Right hindlimb (tissue), 1 donor: ENCODE measurements around the gene GRM1.
A peak's percentile ranks its signal among the peaks of the same experiment; 100 is the strongest.

ENCODE experiments used
- DNase-seq: peaks from one replicate; pipeline ENCODE4 v3.0.0-alpha.2; 2018

The GRM1 gene

DNA sequence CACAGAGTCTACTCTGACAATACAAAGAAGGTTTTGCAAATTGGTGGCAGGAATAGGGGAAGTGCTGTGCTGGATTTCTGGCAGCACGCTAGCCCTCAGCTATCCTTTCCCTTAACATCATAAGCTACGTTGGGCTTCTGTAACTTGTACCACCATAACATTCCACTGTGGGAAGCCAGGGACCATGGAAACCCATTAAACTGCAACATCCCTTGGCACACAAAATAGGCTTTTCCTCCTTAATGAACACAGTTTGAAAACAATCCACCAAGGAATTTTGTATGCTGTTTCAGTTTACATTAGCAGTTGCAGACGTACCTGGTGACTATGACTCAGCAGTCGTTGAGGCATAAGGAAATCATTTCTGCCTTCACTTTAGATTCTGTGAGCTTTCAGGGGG, 310.9 kb downstream of the GRM1 start:
- DNase-seq, result peak; percentile 47

DNA sequence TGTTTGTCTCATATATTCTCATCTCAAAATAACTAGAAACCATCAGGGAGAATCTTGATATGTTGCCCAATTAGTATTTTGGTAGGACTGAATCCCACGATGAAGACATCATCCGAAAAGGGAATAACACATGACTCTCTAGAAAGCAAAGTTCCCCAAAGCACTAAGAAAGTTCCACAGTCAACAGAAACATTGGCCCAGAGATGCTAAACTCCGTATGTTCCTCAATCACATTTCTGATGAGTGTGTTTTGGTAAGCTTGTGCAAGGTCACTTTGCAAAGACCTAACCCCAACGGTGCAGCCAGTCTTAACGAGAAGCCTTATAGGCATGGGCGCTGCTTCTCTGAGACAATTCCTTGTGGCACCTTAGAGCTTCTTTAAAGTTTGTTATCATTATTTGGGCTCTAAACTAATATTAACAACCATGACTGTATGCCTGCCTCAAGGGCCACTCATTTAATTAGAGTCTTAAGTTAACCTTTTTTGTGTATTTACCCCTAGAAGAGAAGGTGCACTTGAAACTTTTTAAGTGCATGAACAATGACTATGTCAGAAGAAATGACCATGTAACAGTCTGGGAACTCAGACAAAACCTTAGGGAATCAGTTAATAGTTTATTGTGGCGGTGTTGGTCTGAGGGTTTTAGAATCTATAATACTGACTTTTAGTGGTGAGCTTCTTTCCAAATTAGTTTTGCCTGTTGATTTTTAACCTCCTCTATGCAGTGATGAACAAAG, 312.8 kb downstream of the GRM1 start:
- no peak for DNase-seq

DNA sequence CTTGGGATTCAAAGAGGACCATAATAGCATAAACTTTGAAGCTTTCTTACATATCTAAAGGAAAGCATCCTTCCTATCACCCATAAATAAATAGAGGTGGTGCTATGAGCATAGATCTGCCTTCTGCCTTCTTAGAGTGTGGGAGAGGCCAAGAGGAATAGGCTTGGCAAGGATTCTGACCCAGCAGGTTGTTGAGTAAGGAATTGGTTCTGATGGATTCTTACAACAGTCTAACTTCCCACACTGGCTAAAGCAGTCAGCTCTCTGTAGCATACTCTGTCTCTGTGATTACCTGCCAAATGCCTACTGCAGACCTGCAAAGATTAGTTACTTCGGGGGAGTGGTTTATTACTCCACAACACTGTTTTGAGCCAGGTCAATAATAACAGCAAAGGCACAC, 316.7 kb downstream of the GRM1 start:
- DNase-seq, result no peak

DNA sequence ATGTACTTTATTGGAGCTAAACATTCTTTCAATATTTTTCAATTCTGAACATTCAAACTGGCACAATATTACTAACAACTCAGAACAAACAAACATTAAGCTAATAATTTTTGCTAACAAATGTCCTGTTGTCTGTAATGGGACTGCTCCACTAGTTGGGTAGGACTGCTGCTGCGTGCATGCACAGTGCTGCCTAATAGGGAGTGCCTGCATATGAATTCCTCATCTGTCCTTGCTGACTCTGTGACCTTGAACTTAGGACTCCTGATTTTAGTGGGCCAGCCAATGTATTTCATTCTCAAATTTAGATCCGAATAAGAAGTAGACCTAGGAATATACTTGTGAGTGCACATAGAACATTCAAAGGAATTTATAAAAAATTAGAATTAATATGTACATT, 318.2 kb downstream of the GRM1 start:
- no peak for DNase-seq

DNA sequence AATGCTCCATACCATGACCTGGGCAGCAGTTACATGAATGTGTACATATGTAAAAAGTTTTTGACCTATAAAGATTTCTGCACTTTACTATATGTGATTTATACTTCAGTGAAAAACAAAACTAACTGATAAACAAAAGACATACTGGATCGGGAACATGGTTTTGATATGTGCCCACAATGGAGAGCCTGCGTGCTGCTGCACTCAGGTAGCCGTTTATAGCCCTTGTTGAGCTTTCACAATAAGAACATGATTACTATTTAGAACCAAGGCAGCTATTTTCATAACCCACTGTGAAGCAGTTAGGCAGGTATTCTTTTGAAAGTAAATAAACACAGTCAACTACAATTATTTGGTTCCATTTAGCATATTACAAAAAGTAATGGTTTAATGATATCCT, 318.8 kb downstream of the GRM1 start:
- DNase-seq, result no peak

DNA sequence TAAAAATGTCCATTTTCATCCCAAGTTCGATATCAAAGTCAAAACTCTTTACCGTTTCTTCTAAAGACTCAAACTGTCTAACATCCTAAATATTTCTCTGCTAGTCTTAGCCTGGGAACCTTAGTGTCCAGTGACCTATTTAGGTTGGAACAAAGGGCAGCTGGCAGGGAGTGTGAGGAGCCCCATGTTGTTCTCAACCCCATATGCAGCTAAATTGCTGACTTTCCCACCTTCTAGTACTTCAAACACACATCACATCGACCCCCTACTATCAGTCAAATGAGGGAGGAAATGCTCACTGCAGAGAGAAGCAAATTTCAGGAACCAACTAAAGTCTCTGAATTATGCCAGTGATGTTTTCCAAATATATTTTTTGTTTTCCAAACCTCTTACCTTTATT, 322.2 kb downstream of the GRM1 start:
- DNase-seq, result no peak

DNA sequence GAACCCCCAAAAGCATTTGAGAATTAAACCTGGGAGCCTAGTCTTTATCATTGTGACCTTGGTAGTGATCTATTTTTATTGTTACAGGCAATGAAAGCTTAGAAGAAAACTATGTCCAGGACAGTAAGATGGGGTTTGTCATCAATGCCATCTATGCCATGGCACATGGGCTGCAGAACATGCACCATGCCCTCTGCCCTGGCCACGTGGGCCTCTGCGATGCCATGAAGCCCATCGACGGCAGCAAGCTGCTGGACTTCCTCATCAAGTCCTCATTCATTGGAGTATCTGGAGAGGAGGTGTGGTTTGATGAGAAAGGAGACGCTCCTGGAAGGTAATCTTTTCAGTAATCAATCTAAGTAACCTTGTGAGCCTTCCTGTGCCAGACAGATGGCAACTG, 323.3 kb downstream of the GRM1 start:
- no peak for DNase-seq

DNA sequence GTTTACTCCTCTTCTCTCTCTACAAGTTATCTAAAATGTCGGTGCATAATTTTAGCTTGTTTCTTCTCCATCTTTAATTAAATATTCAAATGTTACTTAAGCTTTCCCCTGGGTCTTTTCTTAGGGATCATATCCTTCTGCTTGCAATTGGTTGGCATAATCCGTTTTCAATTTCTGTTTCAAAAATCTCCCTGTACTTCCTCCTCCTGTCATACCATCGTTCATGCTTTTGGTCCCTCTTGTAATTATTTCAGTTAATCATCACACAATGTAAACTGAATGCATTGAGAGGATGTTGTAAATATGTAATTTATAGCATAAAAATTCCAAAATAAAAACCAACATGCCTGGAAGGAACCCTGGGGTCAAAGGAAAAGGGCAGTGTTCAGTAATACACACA, 325.6 kb downstream of the GRM1 start:
- DNase-seq, result no peak

DNA sequence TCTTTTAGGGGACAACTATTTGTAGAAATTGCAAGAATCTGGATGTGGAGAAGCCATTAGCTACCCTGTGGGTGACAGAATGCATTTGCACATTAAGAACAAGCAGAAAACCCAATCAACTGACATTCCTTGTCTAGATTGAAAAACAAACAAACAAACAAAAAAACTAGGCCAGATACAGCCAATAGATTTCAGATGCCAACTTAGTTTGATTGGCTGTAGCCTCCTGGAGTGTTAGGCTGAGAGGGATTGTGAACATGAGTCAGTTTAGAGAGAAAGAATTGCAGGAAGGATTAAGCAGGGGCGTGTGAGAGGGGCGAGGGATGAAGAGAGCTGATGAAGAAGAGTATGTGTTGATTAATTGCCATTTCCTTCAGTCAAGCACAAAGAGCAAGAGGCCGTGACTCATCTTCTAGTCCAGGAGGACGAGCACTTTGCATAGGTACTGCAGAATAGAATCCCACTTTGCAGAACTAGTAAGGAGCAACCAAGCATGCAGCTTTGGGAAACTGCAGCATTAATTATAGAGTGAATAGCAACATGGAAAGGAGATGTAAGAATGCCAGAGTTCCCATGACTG, 326.7 kb downstream of the GRM1 start:
- DNase-seq, result no peak

DNA sequence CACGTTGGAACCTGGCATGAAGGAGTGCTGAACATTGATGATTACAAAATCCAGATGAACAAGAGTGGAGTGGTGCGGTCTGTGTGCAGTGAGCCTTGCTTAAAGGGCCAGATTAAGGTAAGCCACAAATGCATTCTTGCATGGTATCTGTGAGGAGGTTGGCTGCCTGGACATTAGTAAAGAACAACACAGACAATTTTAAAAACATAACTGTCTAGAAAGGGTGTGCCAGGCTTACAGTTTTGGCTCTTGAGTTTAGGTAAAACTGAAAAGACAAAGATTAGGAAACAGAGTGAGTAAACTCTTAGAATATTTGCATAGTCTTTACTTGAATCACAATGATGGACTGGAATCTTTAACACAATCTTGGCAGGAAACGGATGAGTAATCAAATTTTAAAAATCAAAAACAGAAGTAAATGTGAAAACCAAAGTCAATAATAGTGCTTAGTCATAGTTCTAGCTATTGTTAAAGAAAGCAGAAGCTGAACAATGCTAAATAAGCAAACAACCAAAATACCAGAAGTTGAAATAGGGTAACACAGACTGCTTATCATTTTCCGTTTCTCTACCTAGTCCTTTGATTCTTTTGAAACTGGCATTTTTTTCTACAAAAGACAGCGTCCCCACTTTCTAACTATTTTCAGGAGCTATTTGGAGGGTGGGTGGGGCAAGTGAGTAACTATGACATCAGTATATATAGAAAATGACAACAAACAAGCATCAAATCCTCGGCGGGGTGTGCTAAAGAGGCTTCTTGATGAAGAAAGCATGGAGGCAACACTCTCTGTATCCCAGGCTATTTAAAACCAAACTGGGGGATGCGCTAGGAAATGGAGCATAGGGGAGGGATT, 328.9 kb downstream of the GRM1 start:
- no peak for DNase-seq

DNA sequence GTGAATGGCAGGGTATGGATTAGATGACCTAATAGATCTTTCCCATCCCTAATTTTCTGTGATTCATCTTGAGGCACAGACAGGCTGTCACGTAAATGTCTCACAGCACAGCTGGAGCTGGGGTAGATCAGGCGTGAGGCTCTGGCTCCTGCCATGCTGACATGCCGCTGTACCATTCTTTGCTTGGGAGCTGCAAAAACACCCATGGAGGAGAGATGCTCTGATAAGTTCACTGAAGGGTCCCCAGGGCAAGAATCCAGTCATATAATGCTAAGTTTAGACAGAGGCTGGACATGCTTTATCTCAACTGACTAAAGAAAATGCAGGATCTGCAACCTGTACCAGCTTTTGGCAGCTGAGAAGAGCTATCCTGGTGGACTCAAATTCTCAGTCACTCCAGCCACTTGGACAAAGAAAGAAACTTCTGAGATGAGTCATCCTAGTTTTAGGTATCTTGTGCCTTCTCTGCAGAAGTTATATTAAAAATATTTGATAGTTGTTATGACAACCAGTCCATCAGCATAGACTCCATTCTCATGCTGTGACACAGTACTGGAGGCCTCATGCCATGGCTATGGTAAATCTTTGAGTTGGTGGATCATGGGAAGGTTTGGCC, 329.7 kb downstream of the GRM1 start:
- no peak for DNase-seq

DNA sequence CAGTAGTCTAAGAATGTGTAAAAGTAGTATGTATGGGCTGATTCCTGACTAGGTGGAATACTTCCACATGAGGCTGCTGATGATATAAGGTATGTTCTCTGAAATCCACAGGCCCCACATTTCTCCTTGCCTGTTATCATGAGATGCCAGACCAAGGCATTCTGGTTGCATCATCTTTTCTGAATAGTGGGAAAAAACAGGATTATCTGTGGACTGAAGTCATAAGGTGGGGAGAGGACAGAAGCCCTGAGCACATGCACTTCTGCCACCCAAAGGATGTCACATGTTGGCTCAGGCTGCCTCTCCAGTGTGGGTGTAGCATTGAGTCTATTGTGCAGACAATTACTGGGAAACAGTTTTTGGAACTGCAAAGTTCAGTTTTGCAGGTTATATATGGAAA, 330.3 kb downstream of the GRM1 start:
- no peak for DNase-seq

DNA sequence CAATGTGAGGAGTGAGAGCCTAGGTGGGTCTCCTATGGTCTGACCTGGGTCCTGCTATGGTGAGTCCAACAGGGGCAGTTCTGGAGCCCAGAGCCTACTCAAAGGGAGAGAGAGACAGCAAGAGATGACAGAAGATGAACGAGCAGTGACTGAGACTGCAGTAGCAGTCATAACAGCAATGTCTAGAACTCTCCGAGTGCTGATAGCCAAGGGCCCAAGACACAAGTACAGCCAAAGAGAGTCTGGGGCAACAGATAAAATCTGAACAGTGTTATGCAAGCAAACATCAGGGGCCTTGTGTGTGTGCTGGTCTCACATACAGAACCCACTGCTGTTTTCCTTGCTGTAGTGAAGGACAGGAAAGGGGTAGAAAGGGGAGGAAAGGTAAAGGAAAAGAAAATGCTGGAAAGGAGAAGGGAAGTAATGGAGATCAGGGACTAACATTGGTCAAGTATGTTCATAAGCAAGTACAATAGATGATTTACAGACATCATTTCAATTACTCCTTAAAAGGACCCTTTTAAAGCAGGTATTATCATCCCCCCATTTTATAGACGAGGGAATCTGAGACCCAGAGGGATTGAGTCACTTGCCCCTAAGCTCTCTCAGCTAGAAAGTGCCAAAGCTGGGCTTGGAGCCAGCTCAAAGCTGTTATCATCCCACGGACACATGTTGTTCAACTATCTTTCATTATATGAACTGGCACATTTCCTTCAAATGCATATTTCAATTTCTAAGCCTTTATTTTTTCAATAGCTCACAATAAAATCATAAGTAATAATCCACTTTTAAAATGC, 332.5 kb downstream of the GRM1 start:
- DNase-seq, result no peak

DNA sequence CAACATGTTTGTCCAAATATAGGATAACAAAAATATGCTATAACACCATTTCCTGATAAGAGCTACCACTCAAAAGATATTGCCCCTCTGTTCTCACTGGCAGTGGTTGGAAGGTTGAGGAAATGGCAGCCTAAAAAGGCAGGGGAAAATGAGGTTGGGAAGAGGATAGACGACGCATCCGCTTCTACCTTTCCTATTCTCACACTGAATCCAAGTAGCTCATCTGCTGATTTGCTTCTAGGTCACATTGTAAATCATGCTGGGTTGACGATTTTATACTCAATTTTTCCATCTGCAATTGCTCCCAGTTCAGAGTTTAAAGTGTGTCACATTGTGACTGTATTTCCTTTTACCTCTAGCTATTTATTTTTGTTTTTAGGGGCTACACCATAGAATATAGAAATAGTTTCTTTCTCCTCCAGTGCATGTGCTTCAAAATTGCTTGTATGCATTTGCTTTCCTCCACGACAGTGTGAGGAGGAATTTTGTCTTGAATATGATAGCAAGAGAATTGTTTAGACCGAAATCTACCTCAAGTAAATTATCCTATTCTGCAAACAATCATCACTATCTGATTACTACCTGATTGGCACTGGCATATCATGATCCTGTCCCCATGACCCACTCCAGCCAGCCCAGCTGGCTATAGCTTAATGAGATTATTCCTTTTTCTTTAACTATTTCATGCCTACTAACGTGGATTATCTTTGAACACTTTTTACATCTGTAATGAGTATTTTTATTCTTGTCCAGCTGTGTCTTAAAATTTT, 335.2 kb downstream of the GRM1 start:
- no peak for DNase-seq

DNA sequence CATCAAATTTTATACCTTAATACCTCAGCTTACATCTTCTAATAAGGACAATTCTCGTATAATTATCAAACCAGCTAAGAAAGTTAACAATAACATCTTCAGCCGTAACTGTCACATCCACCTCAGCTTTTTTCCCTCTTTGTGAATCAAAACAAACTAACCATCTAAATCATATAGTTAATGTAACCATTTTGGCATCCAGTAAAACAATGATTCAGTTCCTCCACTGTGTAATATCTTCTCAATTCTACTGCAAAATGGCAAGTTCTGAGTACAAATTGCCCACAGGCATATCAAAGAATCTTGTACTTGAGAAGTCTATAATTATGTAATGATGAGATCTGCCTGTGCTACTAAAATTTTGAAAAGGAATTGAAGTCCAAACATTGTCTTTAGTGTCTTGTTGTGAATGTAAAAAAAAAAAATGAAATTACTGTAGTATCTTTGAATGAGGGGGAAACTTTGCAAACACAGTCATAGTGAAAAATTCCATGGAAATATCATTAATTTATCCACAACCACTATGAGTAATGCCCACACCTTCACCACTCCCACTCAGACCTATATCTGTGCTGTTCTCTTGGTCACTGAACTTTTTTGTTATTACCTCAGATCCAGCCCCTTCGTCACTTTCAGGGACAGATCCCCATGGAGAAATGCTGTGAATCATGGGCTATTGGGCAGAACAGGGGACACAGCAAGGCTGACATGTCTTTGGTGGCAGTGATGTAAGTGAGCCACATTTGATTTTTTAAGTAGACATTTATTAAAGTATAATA, 336.1 kb downstream of the GRM1 start:
- no peak for DNase-seq

DNA sequence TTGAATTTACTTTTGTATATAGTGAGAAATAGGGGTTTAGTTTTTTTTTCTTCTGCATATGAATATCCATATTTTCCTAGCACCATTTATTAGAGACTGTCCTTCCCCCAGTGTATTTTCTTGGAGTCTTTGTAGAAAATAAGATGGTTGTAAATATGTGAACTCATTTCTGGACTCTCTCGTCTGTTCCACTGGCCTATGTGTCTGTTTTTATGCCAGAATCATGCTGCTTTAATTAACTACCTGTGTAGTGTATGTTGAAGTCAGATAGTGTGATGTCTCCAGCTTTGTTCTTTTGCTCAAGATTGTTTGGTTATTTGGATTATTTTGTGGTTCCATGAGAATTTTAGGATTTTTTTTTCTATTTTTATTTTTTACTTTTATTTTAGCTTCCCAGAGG, 338.2 kb downstream of the GRM1 start:
- DNase-seq, result no peak

DNA sequence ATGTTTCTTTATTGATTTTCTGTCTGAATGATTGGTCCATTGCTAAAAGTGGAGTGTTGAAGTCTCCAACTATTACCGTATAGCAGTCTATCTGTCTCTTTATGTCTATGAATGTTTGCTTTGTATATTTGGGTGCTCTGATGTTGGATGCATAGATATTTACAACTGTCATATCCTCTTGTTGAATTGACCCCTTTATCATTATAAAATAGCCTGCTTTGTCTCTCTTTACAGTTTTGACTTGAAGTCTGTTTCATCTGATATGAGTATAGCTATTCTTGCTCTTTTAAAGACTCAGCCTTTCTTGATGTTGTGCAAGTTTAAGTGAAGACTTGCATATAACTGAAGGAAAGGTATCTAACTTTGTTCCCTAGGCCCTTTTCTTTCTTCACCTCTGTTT, 341.0 kb downstream of the GRM1 start:
- DNase-seq, result no peak

DNA sequence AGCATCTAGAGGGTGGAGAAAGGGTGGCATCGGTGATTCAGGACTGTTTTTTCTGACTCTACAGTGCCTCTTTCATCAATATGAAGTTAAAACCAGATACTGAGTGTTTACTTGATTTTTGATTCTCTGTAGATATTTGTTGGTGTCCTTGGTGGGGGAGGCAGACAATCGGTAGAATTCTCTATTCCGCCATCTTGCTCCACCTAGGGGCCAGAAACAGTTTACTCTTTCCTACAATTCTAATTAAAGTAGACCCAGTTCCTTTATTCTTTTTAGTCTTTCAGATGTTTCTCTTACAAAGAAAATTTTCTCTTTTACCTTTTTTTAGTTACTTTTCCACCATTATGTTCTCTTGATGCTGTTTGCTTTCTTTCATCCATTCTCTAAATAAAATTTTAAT, 352.6 kb downstream of the GRM1 start:
- DNase-seq, result no peak

DNA sequence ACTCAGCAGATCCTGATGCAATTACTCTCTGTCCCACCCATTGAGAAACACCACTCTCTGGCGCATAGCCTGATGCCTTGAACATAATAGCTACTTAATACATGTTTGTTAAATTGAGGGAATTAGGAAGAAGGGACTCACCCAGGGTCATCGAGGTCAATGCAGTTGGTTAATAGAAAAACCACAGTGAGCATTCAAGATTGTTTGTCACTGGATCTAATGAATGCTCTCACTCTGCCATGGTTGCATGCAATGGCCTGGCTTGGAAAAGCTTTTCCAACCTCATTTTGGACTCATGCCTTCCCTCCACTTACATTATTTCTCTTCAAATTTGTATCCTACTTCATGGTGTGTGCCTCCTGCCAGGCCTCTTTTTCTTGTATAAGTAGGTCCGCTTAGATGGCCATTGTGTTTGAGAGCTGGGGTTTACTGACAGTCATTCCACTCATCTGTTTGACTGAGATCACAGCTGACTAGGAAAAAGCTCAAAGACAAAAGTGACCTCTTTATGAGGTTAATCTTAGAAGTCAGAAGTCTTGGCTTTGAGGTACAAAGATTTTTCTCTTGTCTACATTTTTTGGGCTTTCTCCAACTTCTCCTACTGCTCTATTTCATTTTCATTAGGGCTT, 360.0 kb downstream of the GRM1 start:
- no peak for DNase-seq

DNA sequence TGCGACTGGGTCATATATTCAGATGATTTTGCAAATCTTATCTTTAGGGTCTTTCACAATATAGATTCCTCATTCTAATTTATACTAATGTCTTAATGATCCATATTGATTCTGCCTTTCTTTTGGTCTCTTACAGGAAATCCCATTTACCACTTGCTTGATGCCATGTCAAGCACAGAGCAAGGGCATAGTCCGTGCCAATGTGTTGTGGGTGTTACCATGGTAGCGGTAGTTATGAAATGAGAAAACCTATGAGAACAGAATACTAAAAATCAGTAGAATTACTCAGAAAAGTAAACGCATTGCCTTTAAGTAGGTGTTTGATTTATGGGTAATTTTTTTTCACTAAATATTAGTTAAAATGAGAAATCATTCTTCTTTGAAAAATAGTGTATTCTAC, 360.9 kb downstream of the GRM1 start:
- no peak for DNase-seq

DNA sequence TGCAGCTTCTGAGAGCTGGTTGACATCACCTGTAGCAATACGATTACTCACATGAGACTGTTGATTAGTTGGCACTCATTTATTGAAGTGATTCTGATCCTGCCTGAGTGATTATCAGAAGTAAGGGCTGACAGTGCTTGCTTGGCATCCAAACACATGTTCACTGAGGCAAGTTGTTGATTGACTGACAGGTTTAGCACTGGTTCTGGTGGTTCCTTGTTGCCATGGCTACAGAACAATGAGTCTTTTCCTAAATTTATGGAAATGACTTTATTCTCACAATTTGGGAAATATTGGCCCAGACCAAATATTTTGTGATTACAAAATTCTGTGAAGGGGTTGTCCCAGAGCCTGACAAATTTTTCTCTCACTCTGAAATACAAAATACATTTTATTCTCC, 368.8 kb downstream of the GRM1 start:
- no peak for DNase-seq
